A549 (cell line): Measurements from ENCODE around the gene PLCH1. TPM values are rescaled to one million over a fixed set of nuclear protein-coding genes. Genes with fewer than 3 reads are reported as not detected.
A peak's percentile ranks its signal among the peaks of the same experiment; 100 is the strongest.

Experiments
- ATAC-seq, 2 experiments: fragments of 200-7000 bp in 1 of 2; fragments of >200 bp in 1 of 2; cut with Nextera tagmentation in 1 of 2; cut with Tn5 transposase in 1 of 2; 3 replicates each; pipeline versions ENCODE4 v1.8.0 to v1.9.1; 2018 to 2020; ENCODE audit warnings: mild to moderate bottlenecking in 1 of 2, moderate library complexity in 1 of 2
- CTCF ChIA-PET: fragments of 300-600 bp; sonication (Branson Sonifier 250); formaldehyde crosslinking; extraction: SDS; loops from one replicate; lab custom pipeline; 2021; ENCODE audit warnings: antibody characterized with exemption, inconsistent platforms; lab: Yijun Ruan, JAX
- POLR2A ChIA-PET: fragments of 350-600 bp; formaldehyde crosslinking; extraction: SDS; loops from one replicate; lab custom pipeline; 2021; ENCODE audit warnings: antibody characterized with exemption, inconsistent platforms; lab: Yijun Ruan, JAX
- DNase-seq, 2 experiments: peaks; one replicate each; pipeline versions ENCODE4 v3.0.0 to v3.0.0-alpha.2; 2011 to 2016; ENCODE audit warnings: low read depth in 1 of 2, low spot score in 1 of 2
- FAIRE-seq: peaks from 2 replicates; lab custom pipeline; 2011; peaks lifted over from hg19 to GRCh38; lab: Jason Lieb, UNC
- H3K27ac ChIP-seq, 2 experiments: fragments of >200 bp; sonication (Bioruptor Twin); formaldehyde crosslinking; 3 replicates each; pipeline ENCODE4 v1.5.1; 2016 to 2017
- H3K4me1 ChIP-seq: fragments of >200 bp; sonication (Bioruptor Twin); formaldehyde crosslinking; 3 replicates; pipeline ENCODE4 v1.6.1; 2016
- H3K4me2 ChIP-seq: fragments of >200 bp; sonication (Bioruptor Twin); formaldehyde crosslinking; 3 replicates; pipeline ENCODE4 v1.6.1; 2016
- H3K4me3 ChIP-seq: fragments of >200 bp; sonication (Bioruptor Twin); formaldehyde crosslinking; 3 replicates; pipeline ENCODE4 v1.5.1; 2016
- H3K9me3 ChIP-seq: fragments of >200 bp; sonication (Bioruptor Twin); formaldehyde crosslinking; 3 replicates; pipeline ENCODE4 v1.6.1; 2016
- ATOH8 ChIP-seq: fragments of 250-450 bp; sonication (Bioruptor Pico); IDR thresholded peaks from 2 replicates; pipeline ENCODE4 v1.5.0; 2020; ENCODE audit warnings: low read depth, mild to moderate bottlenecking, moderate library complexity
- BHLHE40 ChIP-seq: IDR thresholded peaks from 2 replicates; pipeline ENCODE4 v1.6.1; 2012; ENCODE audit warnings: low read depth, low read length, inconsistent platforms
- E2F6 ChIP-seq: IDR thresholded peaks from 2 replicates; pipeline ENCODE4 v1.6.1; 2012; ENCODE audit warnings: low read depth, borderline replicate concordance
- ELK1 ChIP-seq: fragments of 150-350 bp; IDR thresholded peaks from 2 replicates; pipeline ENCODE4 v1.6.1; 2014; ENCODE audit warnings: low read depth, mild to moderate bottlenecking, low read length
- ESRRA ChIP-seq: fragments of 150-350 bp; IDR thresholded peaks from 2 replicates; pipeline ENCODE4 v1.6.1; 2014; ENCODE audit warnings: mild to moderate bottlenecking, low read length, borderline replicate concordance
- HDAC2 ChIP-seq: fragments of 200-600 bp; sonication (generic); IDR thresholded peaks from 2 replicates; pipeline ENCODE4 v1.6.1; 2016
- HEYL ChIP-seq: fragments of 250-450 bp; sonication (Bioruptor Pico); IDR thresholded peaks from 2 replicates; pipeline ENCODE4 v1.8.0; 2021; ENCODE audit warnings: mild to moderate bottlenecking, moderate library complexity
- KDM1A ChIP-seq: fragments of 200-600 bp; sonication (generic); IDR thresholded peaks from 2 replicates; pipeline ENCODE4 v1.6.1; 2016; ENCODE audit warnings: low read depth, mild to moderate bottlenecking
- MAFK ChIP-seq: fragments of 450-650 bp; IDR thresholded peaks from 2 replicates; pipeline ENCODE4 v1.6.1; 2014; ENCODE audit not compliant: partially characterized antibody
- MAX ChIP-seq: IDR thresholded peaks from 2 replicates; pipeline ENCODE4 v1.6.1; 2012
- NPAS2 ChIP-seq: fragments of 250-450 bp; sonication (Bioruptor Pico); IDR thresholded peaks from 2 replicates; pipeline ENCODE4 v1.8.0; 2022; ENCODE audit warnings: mild to moderate bottlenecking, moderate library complexity, borderline replicate concordance
- PBX3 ChIP-seq: IDR thresholded peaks from 2 replicates; pipeline ENCODE4 v1.6.1; 2012
- RFX5 ChIP-seq: fragments of 450-650 bp; IDR thresholded peaks from 2 replicates; pipeline ENCODE4 v1.7.1; 2014; ENCODE audit warnings: antibody characterized with exemption, mild to moderate bottlenecking, moderate library complexity
- RNF2 ChIP-seq: fragments of 200-600 bp; sonication (generic); IDR thresholded peaks from 2 replicates; pipeline ENCODE4 v1.6.1; 2016; ENCODE audit warnings: low read depth, mild to moderate bottlenecking, antibody characterized with exemption, moderate library complexity, borderline replicate concordance
- SMC3 ChIP-seq: fragments of >200 bp; sonication (Bioruptor Twin); formaldehyde crosslinking; IDR thresholded peaks from 3 replicates; pipeline ENCODE4 v1.6.1; 2018; ENCODE audit warnings: inconsistent platforms
- WGBS: methylation state at CpG from one replicate; pipeline ENCODE4 v1.1.6; 2017; ENCODE audit errors: missing lambda C conversion rate; 5-methylcytosine and 5-hydroxymethylcytosine counted together
- polyA plus RNA-seq, 4 experiments: library from polyadenylated mRNA; depleted of rRNA in 3 of 4; stranded (reverse); fragments of >200 nt; fragmentation: RNase III in 1 of 4; extraction: RNeasy Plus Mini Kit Qiagen cat#74134 plus additional on column Dnase treatment in 1 of 4; gene quantifications; 2 replicates in 3 of 4; 3 replicates in 1 of 4; pipeline ENCODE4 v1.2.3, GENCODE V29; 2011 to 2017

Gene PLCH1
- polyA plus RNA-seq, 2 of the 4 experiments (the other 2 are of a cell fraction), result 2.1 to 11.1 TPM

- Histone ChIP-seq H3K4me2 (no peak overlapping the region), H3K4me1 (0 out of 3 replicates have a peak, but pooled peaks cover 6% of the 10 kb centered on the region), H3K4me3 (no peak overlapping the region)
- DNase-seq (no peak), ATAC-seq (no peak)
- POLR2A ChIA-PET, result no interaction called here
- WGBS, result 45% methylated on average over 2 of the region's 2 CpGs
- CTCF ChIA-PET, result no interaction called here
- no peak for TF ChIP-seq MAX
- no peak for TF ChIP-seq HDAC2
- TF ChIP-seq E2F6, result no peak
- no peak for TF ChIP-seq ESRRA
- TF ChIP-seq HEYL (CRISPR knock-in tag), result no peak
- TF ChIP-seq MAFK, result no peak
- TF ChIP-seq PBX3, result no peak
- TF ChIP-seq SMC3, result no peak
- TF ChIP-seq BHLHE40, result no peak
- no peak for TF ChIP-seq KDM1A
- TF ChIP-seq, all 56 proteins: peak for 0
- FAIRE-seq, result no peak
- no peaks in the 10 kb centered on the region for H3K9me3 ChIP-seq
- no peak overlapping the region for H3K27ac ChIP-seq
Observed at GRCh38 chr3:155602307-155602706, 142.6 kb downstream of the PLCH1 start.

GRCh38 chr3:155598671-155599070 is 146.2 kb downstream of the PLCH1 start:
- Histone ChIP-seq H3K4me1 (no peaks in the 10 kb centered on the region), H3K4me2 (no peak overlapping the region), H3K9me3 (no peaks in the 10 kb centered on the region)
- WGBS, result 88% methylated on average over 3 of the region's 3 CpGs
- ATAC-seq (no peak), FAIRE-seq (no peak)
- CTCF ChIA-PET, result no interaction called here
- no peak for TF ChIP-seq E2F6
- no peak for TF ChIP-seq ATOH8 (CRISPR knock-in tag)
- TF ChIP-seq ELK1, result no peak
- no peak for TF ChIP-seq RNF2
- TF ChIP-seq, all 56 proteins: peak for 0
- Histone ChIP-seq H3K27ac (no peak overlapping the region), H3K4me3 (no peak overlapping the region)
- no peak for DNase-seq
- POLR2A ChIA-PET, result no interaction called here

GRCh38 chr3:155596615-155597014 is 148.3 kb downstream of the PLCH1 start:
- Histone ChIP-seq H3K4me3 (no peak overlapping the region), H3K27ac (no peak overlapping the region), H3K4me2 (no peak overlapping the region), H3K4me1 (no peaks in the 10 kb centered on the region), H3K9me3 (no peaks in the 10 kb centered on the region)
- ChIA-PET CTCF (no interaction called here), POLR2A (no interaction called here)
- DNase-seq, result no peak
- ATAC-seq, result no peak
- peak; percentile 18 for FAIRE-seq
- peak; percentile 86 for TF ChIP-seq MAFK
- TF ChIP-seq MAX, result no peak

GRCh38 chr3:155595371-155595770 is 149.5 kb downstream of the PLCH1 start:
- DNase-seq (no peak), FAIRE-seq (no peak)
- Histone ChIP-seq H3K9me3 (no peaks in the 10 kb centered on the region), H3K4me2 (no peak overlapping the region), H3K4me3 (no peak overlapping the region), H3K27ac (no peak overlapping the region)
- CTCF ChIA-PET, result no interaction called here
- TF ChIP-seq NPAS2 (CRISPR knock-in tag) (no peak), RFX5 (no peak), SMC3 (no peak)
- TF ChIP-seq, all 56 proteins: peak for 0
- no peak for ATAC-seq
- H3K4me1 ChIP-seq, result no peaks in the 10 kb centered on the region
- POLR2A ChIA-PET, result no interaction called here
